ENCODE data around the gene SPTBN5.
A peak's percentile ranks its signal among the peaks of the same experiment; 100 is the strongest.

Gene SPTBN5

DNA sequence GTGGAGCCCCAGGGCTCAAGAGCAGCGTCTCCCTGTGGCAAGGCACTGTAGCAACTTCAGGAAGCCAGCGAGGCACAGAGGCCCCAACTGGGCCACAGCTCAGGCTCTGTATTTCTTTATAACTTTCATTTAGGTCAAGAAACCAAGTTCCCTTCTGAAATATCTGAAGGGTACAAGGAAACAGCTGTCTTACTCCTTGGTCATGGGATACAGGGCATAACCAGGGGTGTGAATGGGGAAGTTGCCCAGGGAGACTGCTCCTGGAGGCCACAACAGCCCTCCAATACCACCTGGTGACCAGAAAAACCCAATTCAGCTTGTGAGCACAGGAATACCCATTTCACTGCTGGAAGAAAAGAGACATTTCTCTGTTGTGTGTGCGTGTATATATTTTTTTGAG lies 13.3 kb upstream of the SPTBN5 start:
- in situ Hi-C loops (cut with MboI; ENCODE audit: low pct_unique_long_range_greater_than_20kb, low sequenced_read_pairs), result no loop called here
- peak; percentile 48 for DNase-seq

DNA sequence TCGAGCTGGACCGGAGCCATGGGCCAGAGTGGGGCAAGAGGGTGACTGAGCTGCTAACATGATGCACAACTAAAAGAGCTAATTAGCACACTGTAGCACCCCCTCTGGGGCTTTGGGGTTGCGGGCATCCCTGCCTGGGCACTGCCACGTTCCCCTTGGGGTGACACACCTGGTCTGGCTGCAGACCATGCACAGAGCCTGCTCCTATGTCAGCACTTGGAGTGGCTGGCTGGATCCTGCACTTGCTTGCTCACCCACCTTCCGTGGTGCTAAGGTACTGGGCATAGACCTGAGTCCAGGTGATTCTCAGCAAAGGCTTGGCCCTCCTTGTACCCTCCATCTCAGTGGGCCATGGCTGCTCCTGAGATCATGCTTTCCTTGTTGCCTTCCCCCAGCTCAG lies 12.8 kb upstream of the SPTBN5 start:
- no peak for DNase-seq
- in situ Hi-C loops (cut with MboI; ENCODE audit: low pct_unique_long_range_greater_than_20kb, low sequenced_read_pairs), result no loop called here

DNA sequence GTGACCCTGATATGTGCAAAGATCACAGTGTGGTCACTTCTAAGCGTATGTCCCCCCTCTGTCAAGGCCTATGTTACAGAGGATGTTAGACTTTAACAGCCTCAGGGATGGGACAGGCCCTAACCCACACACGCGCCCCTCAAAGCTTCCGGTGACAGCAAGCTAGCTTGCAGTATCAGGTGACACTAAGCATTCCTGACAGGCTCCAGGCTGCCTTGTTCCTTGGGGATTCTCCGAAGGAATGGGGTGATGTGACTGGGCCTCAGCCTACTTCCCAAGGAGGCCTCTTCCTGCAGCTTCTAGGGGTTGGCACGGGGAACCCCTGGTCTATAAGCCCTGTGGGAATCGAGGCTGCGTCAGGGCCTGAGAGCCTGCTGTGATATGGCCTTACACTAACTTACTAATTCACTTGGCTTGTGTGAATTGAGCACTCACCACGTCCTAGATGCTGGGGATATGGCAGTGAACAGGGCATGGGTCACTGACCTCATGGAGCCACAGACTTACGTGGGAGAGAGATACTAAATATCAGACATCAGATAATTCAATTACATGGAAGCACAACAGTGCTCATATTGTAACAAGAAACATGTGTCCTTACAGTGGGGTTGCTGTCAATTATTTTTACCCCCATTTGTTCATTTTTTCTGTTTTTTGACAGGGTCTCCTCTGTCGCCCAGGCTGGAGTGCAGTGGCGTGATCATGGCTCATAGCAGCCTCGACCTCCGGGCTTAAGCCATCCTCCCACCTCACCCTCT lies 11.4 kb upstream of the SPTBN5 start:
- DNase-seq, result no peak
- in situ Hi-C loops (cut with MboI; ENCODE audit: low pct_unique_long_range_greater_than_20kb, low sequenced_read_pairs), result no loop called here

DNA sequence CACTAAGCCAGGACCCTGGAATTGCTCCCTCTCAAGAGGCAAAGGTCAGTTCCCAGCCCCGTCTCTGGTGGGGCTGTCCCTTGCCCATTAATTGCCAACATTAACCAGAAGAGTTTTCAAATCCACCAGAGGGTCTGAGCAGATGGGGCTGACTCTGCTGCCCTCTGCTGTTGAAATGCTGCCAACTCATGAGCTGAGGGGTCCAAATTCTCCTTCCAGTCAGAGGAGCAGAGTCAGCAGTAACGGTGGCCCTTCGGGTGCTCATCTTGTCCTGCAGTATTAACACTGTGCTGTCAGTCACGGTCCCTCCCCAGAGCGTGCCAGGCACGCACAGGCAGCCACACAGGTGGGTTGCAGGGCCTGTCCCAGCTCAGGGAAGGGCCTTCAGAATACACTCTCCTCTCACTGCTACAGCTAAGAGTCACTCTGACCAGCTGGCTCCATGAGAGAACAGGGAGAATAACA lies 10.7 kb upstream of the SPTBN5 start:
- in situ Hi-C loops (cut with MboI; ENCODE audit: low pct_unique_long_range_greater_than_20kb, low sequenced_read_pairs), result no loop called here
- DNase-seq, result peak; percentile 84

DNA sequence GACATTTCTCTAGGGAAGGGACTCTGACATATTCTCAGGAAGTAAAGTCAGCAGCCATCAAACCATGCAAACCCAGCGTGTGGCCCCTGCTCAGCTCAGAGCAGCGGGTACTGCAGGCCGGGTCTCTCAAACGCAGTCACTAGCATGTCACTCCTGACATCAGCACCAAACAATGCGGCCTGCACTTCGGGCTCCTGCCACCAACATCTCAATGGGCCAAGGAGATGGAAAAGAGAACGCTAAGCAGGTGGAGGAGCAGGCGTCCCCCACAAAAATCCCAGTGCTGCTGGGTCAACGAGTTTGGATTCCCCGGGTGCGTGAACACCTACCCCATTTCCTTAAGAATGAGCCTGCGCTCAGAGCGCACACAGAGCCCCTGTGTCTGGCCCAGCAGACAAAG lies 9.9 kb upstream of the SPTBN5 start:
- in situ Hi-C loops (cut with MboI; ENCODE audit: low pct_unique_long_range_greater_than_20kb, low sequenced_read_pairs), result no loop called here
- DNase-seq, result no peak

DNA sequence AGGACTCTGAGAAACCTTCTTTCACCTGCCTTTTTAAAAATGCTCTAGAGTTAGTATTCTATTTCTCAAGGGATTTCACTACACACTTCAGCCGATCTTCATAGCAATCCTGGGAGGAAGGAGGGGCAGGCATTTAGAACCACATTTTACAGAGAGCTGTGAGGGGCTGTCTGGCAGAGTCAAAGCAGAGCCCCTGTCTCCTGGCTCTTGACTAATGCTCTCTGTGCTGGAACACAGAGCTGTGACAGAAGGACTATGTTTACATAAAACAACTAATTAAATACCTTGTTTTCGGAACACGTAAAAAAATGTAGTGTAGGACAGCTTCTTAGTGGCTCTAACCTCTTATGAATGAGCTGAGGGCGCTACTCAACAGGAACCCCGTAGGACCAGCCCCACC lies 7.6 kb upstream of the SPTBN5 start:
- in situ Hi-C loops (cut with MboI; ENCODE audit: low pct_unique_long_range_greater_than_20kb, low sequenced_read_pairs), result no loop called here
- DNase-seq, result no peak

DNA sequence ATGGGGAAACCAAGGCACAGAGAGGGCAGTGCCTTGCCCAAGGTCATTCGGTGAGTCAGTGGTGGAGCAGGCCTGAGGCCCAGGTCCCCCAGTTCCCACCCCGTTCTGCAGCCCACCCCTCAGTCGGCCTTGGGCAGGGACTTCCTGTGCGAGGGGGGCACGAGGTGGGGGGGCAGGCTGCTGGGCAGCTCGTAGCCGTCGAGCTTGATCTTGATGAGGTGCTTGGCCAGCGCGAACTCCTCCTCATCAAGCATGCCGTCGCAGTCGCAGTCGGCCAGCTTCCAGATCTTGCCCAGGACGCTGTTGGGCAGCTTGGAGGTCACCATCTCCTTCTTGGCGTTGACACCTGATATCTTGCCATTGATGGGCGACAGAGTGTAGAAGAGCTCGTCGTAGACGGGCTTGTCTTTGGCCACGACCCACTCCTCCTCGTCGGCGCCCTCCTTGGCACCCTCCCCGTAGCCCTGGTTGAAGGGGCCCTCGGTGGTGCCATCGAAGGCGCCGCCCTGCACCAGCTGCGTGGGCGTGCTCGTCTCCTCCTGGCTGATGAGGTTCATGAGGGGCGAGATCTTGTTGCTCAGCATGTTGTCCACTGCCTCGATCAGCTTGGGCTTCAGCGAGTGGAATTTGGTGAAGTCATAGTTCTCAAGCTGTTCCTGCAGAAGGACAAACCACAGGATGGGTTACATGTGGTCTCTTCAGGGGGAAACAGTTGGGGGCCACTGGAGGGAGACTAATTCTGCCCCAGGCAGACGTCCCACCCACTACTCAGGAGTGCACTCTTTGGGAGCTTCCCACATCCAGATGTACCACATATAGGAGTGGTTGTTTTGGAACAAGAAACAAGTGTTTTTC lies 6.9 kb upstream of the SPTBN5 start:
- no peak for DNase-seq
- in situ Hi-C loops (cut with MboI; ENCODE audit: low pct_unique_long_range_greater_than_20kb, low sequenced_read_pairs), result no loop called here

DNA sequence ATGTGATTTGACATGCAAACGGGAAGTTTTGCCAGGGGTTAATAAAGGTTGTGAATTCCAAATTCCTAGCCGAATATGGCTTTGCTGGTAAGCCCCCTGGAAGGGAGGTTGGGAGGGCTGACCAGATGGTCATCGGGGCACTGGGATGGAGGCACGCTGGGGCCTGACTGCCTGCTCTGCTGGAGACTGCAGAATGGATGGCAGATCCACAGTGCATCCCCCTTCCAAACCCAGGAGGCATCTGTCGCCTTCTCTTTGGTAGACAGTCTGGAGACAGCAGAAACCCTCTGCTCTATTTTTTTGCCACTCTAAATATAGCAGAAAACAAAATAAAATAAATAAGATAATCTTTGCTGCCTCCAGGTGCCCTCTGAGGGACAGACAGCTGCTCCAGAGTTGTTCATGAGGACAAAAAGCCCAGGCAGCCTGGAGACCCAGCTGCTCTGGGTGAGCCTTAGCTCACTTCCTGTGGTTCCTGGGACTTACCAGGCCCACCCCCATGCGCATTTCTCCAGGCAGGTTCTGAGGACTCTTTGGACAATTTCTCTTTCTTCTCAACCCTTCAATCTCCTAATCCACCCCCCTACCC lies 6.1 kb upstream of the SPTBN5 start:
- DNase-seq, result no peak
- in situ Hi-C loops (cut with MboI; ENCODE audit: low pct_unique_long_range_greater_than_20kb, low sequenced_read_pairs), result no loop called here

DNA sequence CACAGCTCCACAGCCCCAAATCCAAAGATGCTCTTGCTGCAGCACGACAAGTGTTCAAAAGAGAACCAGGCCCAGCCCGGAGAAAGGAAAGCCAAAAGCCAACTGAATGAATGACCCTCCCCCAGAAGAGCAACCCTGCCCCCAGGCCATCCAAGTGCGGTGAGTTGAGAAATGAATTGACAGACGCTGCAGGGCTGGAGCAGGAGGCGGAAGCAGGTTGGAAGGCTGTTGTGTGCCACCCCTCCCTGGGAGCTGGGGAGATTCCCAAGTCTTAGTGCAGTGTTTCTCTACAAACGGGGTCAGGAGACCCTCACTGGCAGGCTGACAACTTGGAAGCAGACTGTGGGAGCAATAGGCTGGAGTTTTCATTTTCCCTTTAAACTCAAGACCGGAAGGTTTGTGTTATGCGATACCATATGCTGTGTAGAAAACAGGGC lies 3.5 kb upstream of the SPTBN5 start:
- in situ Hi-C loops (cut with MboI; ENCODE audit: low pct_unique_long_range_greater_than_20kb, low sequenced_read_pairs), result no loop called here
- DNase-seq, result no peak

DNA sequence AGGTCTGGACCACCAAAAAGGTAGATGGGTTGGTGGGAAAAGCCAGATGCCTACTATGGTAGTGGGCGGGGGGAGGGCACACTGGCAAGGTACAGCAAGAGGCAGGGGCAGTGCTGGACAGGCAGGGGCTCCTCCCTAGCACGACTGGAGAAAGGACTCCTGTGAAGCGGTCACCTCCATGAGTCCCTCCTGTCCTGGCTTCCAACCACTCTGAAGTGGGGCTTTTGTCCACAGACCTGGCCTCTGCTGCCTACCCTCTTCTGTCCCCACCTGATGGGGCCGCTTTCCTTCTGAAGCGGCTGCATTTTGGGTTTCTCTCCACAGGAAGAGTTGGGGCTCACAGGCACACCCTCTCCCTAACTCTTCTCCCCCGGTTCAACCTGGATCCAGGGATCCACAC lies 2.7 kb upstream of the SPTBN5 start:
- in situ Hi-C loops (cut with MboI; ENCODE audit: low pct_unique_long_range_greater_than_20kb, low sequenced_read_pairs), result no loop called here

DNA sequence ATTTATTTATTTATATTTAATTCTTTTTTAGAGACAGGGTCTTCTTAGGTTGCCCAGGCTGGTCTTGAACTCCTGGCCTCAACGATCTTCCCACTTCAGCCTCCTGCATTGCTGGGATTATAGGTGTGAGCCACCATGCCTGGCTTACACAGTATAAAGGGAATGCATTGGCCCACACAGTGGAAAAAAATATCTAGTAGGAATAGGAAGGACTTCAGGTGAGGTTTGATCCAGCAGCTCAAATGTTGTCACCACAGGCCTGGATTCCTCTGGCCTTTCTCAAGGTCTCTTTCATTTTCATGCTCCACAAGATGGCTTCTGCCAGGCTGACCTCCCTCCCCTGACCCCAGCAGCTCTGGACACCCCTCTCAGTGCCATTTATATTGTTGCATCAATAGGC lies 2.1 kb upstream of the SPTBN5 start:
- in situ Hi-C loops (cut with MboI; ENCODE audit: low pct_unique_long_range_greater_than_20kb, low sequenced_read_pairs), result no loop called here
- no peak for DNase-seq

More for the DNA sequence above, 2.7 kb upstream of the SPTBN5 start:
- DNase-seq, result no peak

DNA sequence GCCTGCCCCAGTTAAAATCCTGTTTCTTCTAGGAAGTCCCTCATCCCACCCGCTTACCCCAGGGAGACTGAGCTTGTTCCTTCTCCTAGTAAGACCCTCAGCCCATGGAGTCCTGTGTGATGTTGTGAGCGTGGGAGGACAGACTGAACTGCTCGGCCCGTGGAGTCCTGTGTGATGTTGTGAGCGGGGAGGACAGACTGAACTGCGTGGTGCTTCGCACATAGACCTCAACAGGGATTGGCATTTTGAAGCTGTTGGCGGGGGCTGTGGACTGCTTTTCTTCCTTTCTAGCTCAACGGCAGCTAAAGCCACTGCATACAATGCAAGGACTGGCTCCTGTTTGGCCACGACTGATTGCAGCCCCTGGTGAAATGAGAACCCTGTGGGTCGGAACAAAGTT lies 1.6 kb upstream of the SPTBN5 start:
- DNase-seq, result no peak
- in situ Hi-C loops (cut with MboI; ENCODE audit: low pct_unique_long_range_greater_than_20kb, low sequenced_read_pairs), result no loop called here

DNA sequence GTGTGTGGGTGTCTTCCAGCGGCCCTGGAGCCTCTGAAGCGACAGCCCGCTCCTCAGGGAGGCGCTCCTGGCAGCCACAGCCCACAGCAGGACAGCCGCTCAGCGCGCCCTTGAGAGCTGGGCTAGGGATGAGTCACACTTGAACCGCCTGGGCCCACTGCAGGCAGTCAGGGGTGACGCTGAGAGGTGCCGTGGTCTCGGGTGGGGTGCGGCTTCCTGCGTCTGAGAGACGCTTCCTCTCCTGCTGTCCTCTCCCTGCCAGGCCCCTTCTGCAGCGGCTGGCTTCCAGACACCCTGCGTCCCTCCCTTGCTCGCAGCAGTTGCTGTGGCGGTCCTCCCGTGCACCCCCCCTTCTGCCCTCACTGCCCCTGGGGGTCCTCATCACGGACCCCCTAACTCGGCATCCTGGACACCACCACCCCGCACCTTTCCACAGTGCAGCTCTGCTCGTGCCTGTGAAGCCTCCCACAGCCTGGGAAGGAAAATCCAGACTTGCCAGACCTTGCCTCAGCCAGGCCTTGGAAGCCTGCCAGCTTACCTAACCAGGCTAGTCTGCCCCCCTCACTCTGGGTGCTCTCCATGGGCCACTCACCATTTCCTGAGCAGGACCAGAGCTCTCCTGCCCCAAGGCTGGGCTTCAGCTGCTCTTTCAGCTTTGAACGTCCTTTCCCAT lies 1.1 kb upstream of the SPTBN5 start:
- peak; percentile 63 for DNase-seq
- in situ Hi-C loops (cut with MboI; ENCODE audit: low pct_unique_long_range_greater_than_20kb, low sequenced_read_pairs), result no loop called here

DNA sequence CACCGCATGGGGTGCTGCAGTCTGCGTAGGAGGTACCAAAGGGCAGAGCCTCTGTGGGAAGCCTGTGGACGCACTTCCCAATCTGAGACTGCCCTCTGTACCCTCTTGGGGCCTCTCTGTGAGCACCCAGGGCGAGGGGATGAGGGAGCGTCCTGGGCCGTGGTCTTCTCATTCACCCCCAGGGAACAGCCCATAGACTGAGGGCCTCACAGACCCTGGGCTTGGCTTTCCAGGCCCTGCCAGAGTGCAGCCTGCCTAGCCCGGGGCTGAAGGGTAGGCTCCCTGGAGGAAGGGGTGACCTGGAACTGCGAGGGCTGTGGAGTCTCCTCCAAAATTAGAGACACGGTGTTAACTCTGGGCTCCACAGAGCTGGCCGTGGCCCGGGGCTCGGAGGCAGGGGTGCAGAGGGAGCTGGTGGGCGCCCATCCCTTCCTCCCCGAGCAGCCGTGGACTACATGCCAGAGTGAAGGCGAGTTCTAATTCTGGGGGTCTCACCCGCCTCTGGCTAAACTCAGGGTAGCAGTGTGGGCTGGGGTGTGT lies 468 bp upstream of the SPTBN5 start:
- in situ Hi-C loops (cut with MboI; ENCODE audit: low pct_unique_long_range_greater_than_20kb, low sequenced_read_pairs), result no loop called here
- DNase-seq, result no peak

DNA sequence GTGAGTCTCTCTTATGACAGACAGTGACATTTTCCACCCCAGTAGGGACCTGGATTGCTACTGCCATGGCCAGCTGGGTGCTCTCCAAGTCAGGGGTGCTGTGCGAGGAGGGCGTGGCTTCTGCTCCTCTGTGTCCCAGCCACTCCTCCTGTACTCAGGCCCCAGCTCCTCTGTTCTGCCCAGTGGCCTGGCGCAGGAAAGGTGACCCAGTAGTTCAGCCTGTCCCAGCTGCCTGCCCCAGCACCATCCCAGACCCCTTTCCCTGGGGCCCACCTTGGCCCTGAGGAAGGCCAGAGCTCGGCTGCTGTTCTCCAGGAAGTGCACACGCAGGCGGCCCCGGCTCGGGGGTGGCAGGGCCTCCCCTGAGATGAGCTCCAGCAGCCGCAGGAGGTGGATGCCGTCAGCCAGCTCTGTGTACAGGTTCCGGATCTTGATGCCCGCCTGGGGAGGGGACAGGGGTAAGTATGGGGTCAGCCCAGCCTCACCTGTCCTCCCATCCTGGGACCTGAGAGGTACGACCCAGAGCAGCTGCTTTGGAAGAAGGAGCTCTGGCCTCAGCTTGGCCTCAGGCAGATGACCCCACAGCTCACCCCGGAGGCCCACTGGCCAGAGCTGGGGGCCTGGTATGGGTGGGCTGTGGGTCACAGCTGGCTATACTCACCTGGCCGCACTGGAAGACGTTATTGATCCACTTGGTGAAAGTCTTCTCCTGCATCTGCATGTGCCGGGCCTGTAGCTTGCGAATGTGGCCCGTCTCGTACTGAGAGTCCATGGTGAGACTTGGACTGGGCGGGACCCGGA lies 1.0 kb downstream of the SPTBN5 start:
- in situ Hi-C loops (cut with MboI; ENCODE audit: low pct_unique_long_range_greater_than_20kb, low sequenced_read_pairs), result no loop called here
- no peak for DNase-seq

DNA sequence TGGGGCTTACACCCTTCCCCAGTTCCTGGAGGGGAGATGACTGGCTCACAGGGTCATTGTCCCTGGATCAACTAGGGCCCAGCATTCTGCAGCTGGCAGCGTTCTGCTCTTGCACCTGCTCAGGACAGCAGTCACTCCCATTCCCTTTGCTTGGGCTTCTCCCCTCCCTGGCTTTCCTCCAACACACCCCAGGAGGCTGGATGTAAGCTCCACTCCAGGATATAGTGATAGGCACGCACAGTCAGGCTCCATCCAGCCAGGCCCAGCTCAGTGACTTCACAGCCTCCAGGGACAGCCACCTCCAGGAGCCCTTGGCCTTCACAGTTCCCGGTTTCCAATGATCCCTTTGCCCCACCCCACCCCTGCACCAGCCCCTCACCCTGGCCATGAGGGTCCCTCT lies 1.9 kb downstream of the SPTBN5 start:
- no peak for DNase-seq
- in situ Hi-C loops (cut with MboI; ENCODE audit: low pct_unique_long_range_greater_than_20kb, low sequenced_read_pairs), result no loop called here

DNA sequence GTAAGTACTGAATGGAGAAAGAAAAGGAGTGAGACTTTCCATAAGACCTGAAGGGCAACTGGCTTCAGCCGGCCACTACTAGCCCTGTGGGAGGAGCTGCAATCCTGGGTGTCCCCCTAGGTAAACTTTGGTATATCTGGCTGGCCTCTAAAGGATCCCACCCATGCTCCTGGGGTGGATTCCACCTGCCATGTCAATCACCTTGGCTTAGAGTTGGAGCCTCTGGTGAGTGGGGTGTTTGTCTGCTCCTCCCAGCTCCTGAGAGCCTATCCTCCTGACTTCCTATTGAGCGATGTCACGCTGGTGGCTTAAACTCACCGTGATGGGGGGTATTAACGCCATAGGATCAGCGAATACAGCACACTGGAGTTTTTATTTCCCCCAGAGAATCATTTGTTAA lies 2.6 kb downstream of the SPTBN5 start:
- in situ Hi-C loops (cut with MboI; ENCODE audit: low pct_unique_long_range_greater_than_20kb, low sequenced_read_pairs), result no loop called here
- no peak for DNase-seq

DNA sequence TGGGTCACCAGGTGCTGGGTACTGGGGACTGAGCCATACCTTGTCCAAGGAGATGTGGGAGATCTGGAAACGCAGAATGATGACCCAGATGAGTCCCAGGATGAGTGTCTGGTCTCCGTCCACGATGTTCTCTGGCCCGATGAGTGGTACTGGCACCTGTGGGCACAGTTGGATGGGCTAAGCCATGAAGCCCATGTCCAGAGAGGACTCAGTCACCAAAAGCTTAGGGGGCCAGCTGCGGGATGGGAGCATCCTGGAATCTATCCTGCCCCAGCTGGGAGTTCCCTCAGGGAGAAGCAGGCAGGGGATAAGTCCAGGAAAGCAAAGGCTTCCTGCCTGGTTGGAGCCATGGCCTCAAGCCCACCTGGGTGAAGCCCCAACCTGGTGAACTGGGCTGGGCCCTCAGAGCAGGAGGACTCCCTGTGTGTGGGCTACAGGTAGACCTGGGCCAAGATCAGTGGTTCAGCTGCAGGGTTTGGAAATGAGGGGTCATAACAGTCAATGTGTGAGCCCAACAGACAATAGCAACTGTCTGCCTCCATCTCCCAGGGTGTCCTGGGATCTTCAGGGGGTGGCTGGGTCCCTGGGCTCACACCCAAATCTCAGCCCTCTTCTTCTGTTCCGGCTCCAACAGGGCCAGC lies 3.7 kb downstream of the SPTBN5 start:
- in situ Hi-C loops (cut with MboI; ENCODE audit: low pct_unique_long_range_greater_than_20kb, low sequenced_read_pairs), result no loop called here
- DNase-seq, result no peak

Measured in KBM-7 (cell line).